ENCODE data around the gene MYBBP1A. TPM values are rescaled to one million over a fixed set of nuclear protein-coding genes. Genes with fewer than 3 reads are reported as not detected.
A peak's percentile ranks its signal among the peaks of the same experiment; 100 is the strongest.

The MYBBP1A gene
- total and polyA plus RNA-seq, 2 of the 4 experiments (the other 2 are of a cell fraction), result 22.6 to 45.9 TPM

- no peak for TF ChIP-seq FOS (IDR thresholded peaks at IDR 0.05; ENCODE audit: low read depth, low read length)
Measured at GRCh38 chr17:4599505-4600281, 44.5 kb upstream of the MYBBP1A start (continued).

DNA sequence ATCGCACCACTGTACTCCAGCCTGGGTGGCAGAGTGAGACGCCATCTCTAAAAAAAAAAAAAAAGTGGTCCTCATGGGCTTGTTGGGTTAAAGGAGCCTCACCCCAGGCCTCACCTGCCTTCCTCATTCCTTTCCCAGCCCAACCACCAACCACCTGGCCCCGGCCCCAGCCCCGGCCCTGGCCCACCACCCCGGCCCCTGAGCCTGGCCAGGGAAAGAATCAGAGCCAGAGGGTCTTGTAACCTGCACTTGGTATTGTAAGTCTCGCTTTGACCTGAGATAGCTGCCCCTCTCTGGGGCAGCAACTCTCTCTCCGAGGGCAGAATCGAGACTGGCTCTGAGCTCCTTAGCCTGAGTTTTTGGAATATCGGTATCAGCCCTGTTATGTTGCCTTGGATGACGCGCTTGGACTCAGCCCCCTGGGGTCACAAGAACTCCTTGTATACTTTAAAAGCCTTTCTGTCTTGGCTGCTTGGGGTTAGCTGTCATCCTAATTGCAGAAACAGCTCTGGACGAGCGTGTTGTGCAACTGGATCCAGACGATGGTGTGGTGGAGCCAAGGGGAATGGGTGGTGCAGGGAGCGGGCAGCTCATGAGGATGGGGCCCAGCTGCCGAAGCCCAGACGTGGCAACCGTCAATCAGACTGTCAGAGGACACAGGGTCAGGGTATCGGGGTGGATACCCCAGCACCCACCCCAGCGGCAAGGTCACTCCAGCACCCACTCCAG lies 43.8 kb upstream of the MYBBP1A start:
- 0% methylated on average over 4 of the region's 20 CpGs; no CpG with 5 or more reads in 1 of the 2 experiments for WGBS, 2 experiments (ENCODE audit: extremely low coverage in 2 of 2, insufficient read length in 1 of 2)
- Histone ChIP-seq H2BK15ac (ENCODE audit: low read depth, low read length) (no peak overlapping the region), H4K91ac (ENCODE audit: insufficient read depth, low read depth, low read length) (peak overlapping the region; percentile 56; the same call in 1 of the 2 replicates), H3K4me2 (ENCODE audit: low read depth, low read length) (peak overlapping the region; percentile 30; the same call in 1 of the 2 replicates), H3K56ac (ENCODE audit: extremely low read depth, insufficient read depth, low read length) (no peak overlapping the region), H3K23ac (ENCODE audit: low read depth, low read length) (no peak overlapping the region; the same call in 1 of the 2 replicates), H4K8ac (ENCODE audit: low read depth in 2 of 2, low read length in 2 of 2) (no peak overlapping the region), H3K14ac (replicated peaks; ENCODE audit: low read depth, low read length) (0 out of 2 replicates have a peak overlapping the region, but pooled peaks have one; percentile 22), H2AFZ (replicated peaks; ENCODE audit: low read length, poor library complexity) (peak overlapping the region; percentile 51), H2BK5ac (ENCODE audit: low read depth, low read length, poor library complexity, severe bottlenecking) (no peak overlapping the region), H2AK9ac (replicated peaks; ENCODE audit: low read depth, low read length, poor library complexity) (peak overlapping the region; percentile 50), H3K27ac (ENCODE audit: insufficient read depth, low read length) (peak overlapping the region; percentile 61; the same call in 1 of the 2 replicates), H3K4me1 (ENCODE audit: control insufficient read depth, insufficient read depth, low read length) (peaks cover 18% of the 10 kb centered on the region; the same call in 1 of the 2 replicates), H2AK5ac (ENCODE audit: low read depth, low read length) (no peak overlapping the region), H3K18ac (ENCODE audit: low read depth, low read length) (peak overlapping the region; percentile 46; the same call in 1 of the 2 replicates), H3K79me1 (ENCODE audit: low read depth in 1 of 2, low read length in 2 of 2) (no peaks in the 10 kb centered on the region), H3K9me1 (ENCODE audit: insufficient read depth, low read length) (peaks cover 3% of the 10 kb centered on the region; the same call in 1 of the 2 replicates), H2BK120ac (ENCODE audit: low read depth, low read length) (no peak overlapping the region), H2BK20ac (ENCODE audit: low read depth, low read length) (no peak overlapping the region), H3K9ac (ENCODE audit: low read depth, low read length) (no peak overlapping the region; the same call in 1 of the 2 replicates), H3K36me3 (ENCODE audit: control insufficient read depth, insufficient read depth, low read length) (no peaks in the 10 kb centered on the region), H3K4me3 (ENCODE audit: insufficient read depth, low read depth, low read length) (no peak overlapping the region), H3K27me3 (ENCODE audit: control insufficient read depth, insufficient read depth, low read length) (peaks cover 17% of the 10 kb centered on the region), H4K5ac (ENCODE audit: low read depth, low read length) (peak overlapping the region; percentile 6; the same call in 1 of the 2 replicates), H3K9me3 (ENCODE audit: control insufficient read depth, insufficient read depth, low read length) (no peaks in the 10 kb centered on the region), H3K4ac (ENCODE audit: low read depth, low read length) (no peak overlapping the region), H4K20me1 (ENCODE audit: insufficient read depth, low read length) (no peaks in the 10 kb centered on the region)
- in situ Hi-C loops (cut with MboI; ENCODE audit: low sequenced_read_pairs) (no loop called here), intact Hi-C loops (cut with micrococcal nuclease) (no loop called here), dilution Hi-C loops (cut with HindIII; ENCODE audit: low sequenced_read_pairs, unreplicated experiment) (no loop called here)
- CTCF ChIA-PET, result interaction anchor here (0.6 kb wide), 1 partner anchor 463 kb away, joined by 3 read pairs; no protein-coding TSS in a partner anchor
- DNase-seq, result peak; percentile 51
- peak; percentile 83 for ATAC-seq (ENCODE audit: low read depth)
- POLR2A ChIA-PET (ENCODE audit: unreplicated experiment), result no interaction called here
- BruUV-seq (replicated peaks), result no TSS peak
- TF ChIP-seq ELK1 (IDR thresholded peaks at IDR 0.05; ENCODE audit: borderline replicate concordance, low read depth, low read length), result no peak
- no peak for TF ChIP-seq RCOR1 (IDR thresholded peaks at IDR 0.05; ENCODE audit: insufficient replicate concordance, low read length)
- TF ChIP-seq, protein P1, sequence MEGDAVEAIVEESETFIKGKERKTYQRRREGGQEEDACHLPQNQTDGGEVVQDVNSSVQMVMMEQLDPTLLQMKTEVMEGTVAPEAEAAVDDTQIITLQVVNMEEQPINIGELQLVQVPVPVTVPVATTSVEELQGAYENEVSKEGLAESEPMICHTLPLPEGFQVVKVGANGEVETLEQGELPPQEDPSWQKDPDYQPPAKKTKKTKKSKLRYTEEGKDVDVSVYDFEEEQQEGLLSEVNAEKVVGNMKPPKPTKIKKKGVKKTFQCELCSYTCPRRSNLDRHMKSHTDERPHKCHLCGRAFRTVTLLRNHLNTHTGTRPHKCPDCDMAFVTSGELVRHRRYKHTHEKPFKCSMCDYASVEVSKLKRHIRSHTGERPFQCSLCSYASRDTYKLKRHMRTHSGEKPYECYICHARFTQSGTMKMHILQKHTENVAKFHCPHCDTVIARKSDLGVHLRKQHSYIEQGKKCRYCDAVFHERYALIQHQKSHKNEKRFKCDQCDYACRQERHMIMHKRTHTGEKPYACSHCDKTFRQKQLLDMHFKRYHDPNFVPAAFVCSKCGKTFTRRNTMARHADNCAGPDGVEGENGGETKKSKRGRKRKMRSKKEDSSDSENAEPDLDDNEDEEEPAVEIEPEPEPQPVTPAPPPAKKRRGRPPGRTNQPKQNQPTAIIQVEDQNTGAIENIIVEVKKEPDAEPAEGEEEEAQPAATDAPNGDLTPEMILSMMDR (conservative IDR thresholded peaks at IDR 0.05; ENCODE audit: low read depth, low read length), result no peak
- no peak for TF ChIP-seq MAZ (IDR thresholded peaks at IDR 0.05; ENCODE audit: borderline replicate concordance, low read depth, low read length)
- TF ChIP-seq, protein P2, sequence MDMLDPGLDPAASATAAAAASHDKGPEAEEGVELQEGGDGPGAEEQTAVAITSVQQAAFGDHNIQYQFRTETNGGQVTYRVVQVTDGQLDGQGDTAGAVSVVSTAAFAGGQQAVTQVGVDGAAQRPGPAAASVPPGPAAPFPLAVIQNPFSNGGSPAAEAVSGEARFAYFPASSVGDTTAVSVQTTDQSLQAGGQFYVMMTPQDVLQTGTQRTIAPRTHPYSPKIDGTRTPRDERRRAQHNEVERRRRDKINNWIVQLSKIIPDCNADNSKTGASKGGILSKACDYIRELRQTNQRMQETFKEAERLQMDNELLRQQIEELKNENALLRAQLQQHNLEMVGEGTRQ (IDR thresholded peaks at IDR 0.05; ENCODE audit: low read depth, low read length), result no peak
- TF ChIP-seq CHD1 (IDR thresholded peaks at IDR 0.05; ENCODE audit: low read depth, low read length), result no peak
- 0 out of 2 replicates have a peak, but pooled peaks have one; percentile 25 for TF ChIP-seq MXI1 (IDR thresholded peaks at IDR 0.05; ENCODE audit: borderline replicate concordance, low read depth, low read length)
- TF ChIP-seq RFX5 (IDR thresholded peaks at IDR 0.05; ENCODE audit: low read depth, low read length), result no peak
